SU-DHL-6 (cell line): ENCODE measurements around the gene ANKRD40CL.

ENCODE experiments used
- H2AFZ ChIP-seq: fragments of 200-600 bp; sonication (generic); 2 replicates; pipeline ENCODE4 v1.6.1; 2014; ENCODE audit warnings: low read depth, mild to moderate bottlenecking, moderate library complexity, mixed read lengths, antibody characterized with exemption, low read length; ENCODE audit not compliant: severe bottlenecking
- H3F3A ChIP-seq: fragments of 200-600 bp; shearing (Covaris generic); 2 replicates; pipeline ENCODE4 v1.6.0; 2016; ENCODE audit warnings: antibody characterized with exemption, mild to moderate bottlenecking; ENCODE audit not compliant: insufficient read depth
- H3K27ac ChIP-seq: fragments of 200-600 bp; sonication (generic); 2 replicates; pipeline ENCODE4 v1.5.1; 2016; ENCODE audit warnings: low read depth, mild to moderate bottlenecking, low read length, moderate library complexity, mixed read lengths
- H3K27me3 ChIP-seq: fragments of 200-600 bp; sonication (generic), shearing (Covaris generic); 2 replicates; pipeline ENCODE4 v1.6.0; 2014; ENCODE audit warnings: mild to moderate bottlenecking, low read length
- H3K36me3 ChIP-seq: fragments of 200-600 bp; sonication (generic); 2 replicates; pipeline ENCODE4 v1.6.1; 2014; ENCODE audit warnings: mild to moderate bottlenecking, low read length, mixed read lengths
- H3K4me2 ChIP-seq: fragments of 300-600, 200-600 bp; shearing (Covaris generic), sonication (generic); 2 replicates; pipeline ENCODE4 v1.6.0; 2014; ENCODE audit warnings: low read length, low read depth, mild to moderate bottlenecking; ENCODE audit not compliant: poor library complexity, severe bottlenecking
- H3K4me3 ChIP-seq: fragments of 200-600 bp; sonication (generic); 2 replicates; pipeline ENCODE4 v1.5.1; 2014; ENCODE audit warnings: antibody characterized with exemption, low read length, mild to moderate bottlenecking, mixed read lengths; ENCODE audit not compliant: insufficient read depth, poor library complexity, severe bottlenecking
- H3K79me2 ChIP-seq: fragments of 200-600 bp; sonication (generic); 2 replicates; pipeline ENCODE4 v1.6.1; 2014; ENCODE audit warnings: mild to moderate bottlenecking, low read length, moderate library complexity; ENCODE audit not compliant: insufficient read depth
- H3K9ac ChIP-seq: fragments of 200-600 bp; sonication (generic); 2 replicates; pipeline ENCODE4 v1.7.0; 2014; ENCODE audit warnings: mild to moderate bottlenecking, low read length
- H3K9me2 ChIP-seq: fragments of 200-600 bp; sonication (generic); replicated peaks from 2 replicates; pipeline ENCODE4 v1.6.1; 2014; ENCODE audit warnings: low read length; ENCODE audit not compliant: insufficient read depth
- H3K9me3 ChIP-seq: fragments of 200-600 bp; sonication (generic); 2 replicates; pipeline ENCODE4 v1.6.1; 2014; ENCODE audit warnings: low read length, mixed read lengths; ENCODE audit not compliant: insufficient read depth
- H4K20me1 ChIP-seq: fragments of 200-600 bp; sonication (generic); 2 replicates; pipeline ENCODE4 v1.6.1; 2014; ENCODE audit warnings: low read depth, mild to moderate bottlenecking, antibody characterized with exemption, low read length, moderate library complexity, mixed read lengths
- CTCF ChIP-seq: fragments of 200-600 bp; sonication (generic); IDR thresholded peaks from one replicate; pipeline ENCODE4 v1.5.1; 2017; ENCODE audit warnings: antibody characterized with exemption, mild to moderate bottlenecking, low read length, moderate library complexity; ENCODE audit not compliant: insufficient read depth, poor library complexity, severe bottlenecking
- EZH2phosphoT487 ChIP-seq: fragments of 200-600 bp; sonication (generic), shearing (Covaris generic); conservative IDR thresholded peaks from 2 replicates; pipeline ENCODE4 v1.6.1; 2018; ENCODE audit warnings: mild to moderate bottlenecking, antibody characterized with exemption, low read length, moderate library complexity, mixed read lengths

The ANKRD40CL gene

GRCh38 chr17:50768346-50768761 is 1.0 kb upstream of the ANKRD40CL start:
- H3K4me2 ChIP-seq = no peak overlapping the region
- H3F3A ChIP-seq = no peaks in the 10 kb centered on the region
- no peaks in the 10 kb centered on the region for H3K79me2 ChIP-seq
- H3K9ac ChIP-seq = no peak overlapping the region
- H3K9me3 ChIP-seq = no peaks in the 10 kb centered on the region
- H3K4me3 ChIP-seq = no peak overlapping the region
- no peaks in the 10 kb centered on the region for H3K27me3 ChIP-seq
- no peaks in the 10 kb centered on the region for H3K9me2 ChIP-seq
- TF ChIP-seq CTCF (no peak), EZH2phosphoT487 (no peak)
- no peaks in the 10 kb centered on the region for H3K36me3 ChIP-seq
- no peak overlapping the region for H3K27ac ChIP-seq
- H2AFZ ChIP-seq = no peak overlapping the region
- no peaks in the 10 kb centered on the region for H4K20me1 ChIP-seq

- H3K36me3 ChIP-seq = no peaks in the 10 kb centered on the region
- H3K79me2 ChIP-seq = no peaks in the 10 kb centered on the region
- H3K9me2 ChIP-seq = no peaks in the 10 kb centered on the region
- H3K27me3 ChIP-seq = no peaks in the 10 kb centered on the region
- H3F3A ChIP-seq = no peaks in the 10 kb centered on the region
- H4K20me1 ChIP-seq = no peaks in the 10 kb centered on the region
- H3K9me3 ChIP-seq = no peaks in the 10 kb centered on the region
- no peak overlapping the region for H3K27ac ChIP-seq
- H3K9ac ChIP-seq = no peak overlapping the region
- H3K4me2 ChIP-seq = no peak overlapping the region
- H3K4me3 ChIP-seq = no peak overlapping the region
- no peak overlapping the region for H2AFZ ChIP-seq
- no peak for TF ChIP-seq EZH2phosphoT487
- TF ChIP-seq CTCF = no peak
Measured at GRCh38 chr17:50767030-50767429, 288 bp downstream of the ANKRD40CL start.

GRCh38 chr17:50766222-50767023 is 895 bp downstream of the ANKRD40CL start:
- Histone ChIP-seq H3K9me2 (no peaks in the 10 kb centered on the region), H3F3A (no peaks in the 10 kb centered on the region), H4K20me1 (no peaks in the 10 kb centered on the region), H3K4me3 (no peak overlapping the region), H3K4me2 (no peak overlapping the region), H3K79me2 (no peaks in the 10 kb centered on the region), H3K27me3 (no peaks in the 10 kb centered on the region), H3K36me3 (no peaks in the 10 kb centered on the region), H2AFZ (no peak overlapping the region), H3K9me3 (no peaks in the 10 kb centered on the region), H3K27ac (no peak overlapping the region), H3K9ac (no peak overlapping the region)
- no peak for TF ChIP-seq CTCF
- TF ChIP-seq EZH2phosphoT487 = no peak
